KMS-11 (cell line): ENCODE data around the gene THEMIS.

Source experiments
- H2AFZ ChIP-seq: fragments of 200-600 bp; sonication (generic); 2 replicates; pipeline ENCODE4 v1.6.1; 2016; ENCODE audit warnings: antibody characterized with exemption, mixed run types, low read depth
- H3K27ac ChIP-seq: fragments of 200-600 bp; sonication (generic); 2 replicates; pipeline ENCODE4 v1.6.1; 2016; ENCODE audit warnings: mild to moderate bottlenecking, mixed run types
- H3K27me3 ChIP-seq: fragments of 200-600 bp; sonication (generic); 2 replicates; pipeline ENCODE4 v1.6.1; 2017; ENCODE audit warnings: mild to moderate bottlenecking, low read depth, mixed run types, moderate library complexity; ENCODE audit not compliant: insufficient read depth
- H3K36me3 ChIP-seq: fragments of 200-600 bp; sonication (generic); 2 replicates; pipeline ENCODE4 v1.6.1; 2017; ENCODE audit warnings: mild to moderate bottlenecking, mixed run types; ENCODE audit not compliant: insufficient read depth
- H3K4me1 ChIP-seq: fragments of 200-600 bp; sonication (generic); 2 replicates; pipeline ENCODE4 v1.6.1; 2016; ENCODE audit warnings: mild to moderate bottlenecking, low read depth, mixed run types; ENCODE audit not compliant: poor library complexity, severe bottlenecking
- H3K4me2 ChIP-seq: fragments of 200-600 bp; sonication (generic); 2 replicates; pipeline ENCODE4 v1.7.0; 2016; ENCODE audit warnings: mild to moderate bottlenecking, mixed run types
- H3K4me3 ChIP-seq: fragments of 200-600 bp; sonication (generic); IDR thresholded peaks from 2 replicates; pipeline ENCODE4 v1.6.1; 2017; ENCODE audit warnings: low read depth, low read length, mixed read lengths; ENCODE audit not compliant: insufficient read depth
- H3K79me2 ChIP-seq: fragments of 200-600 bp; sonication (generic); 2 replicates; pipeline ENCODE4 v1.6.1; 2016; ENCODE audit warnings: low read depth, mixed run types; ENCODE audit not compliant: insufficient read depth
- H3K9ac ChIP-seq: fragments of 200-600 bp; sonication (generic); 2 replicates; pipeline ENCODE4 v1.6.1; 2016; ENCODE audit warnings: mild to moderate bottlenecking, mixed run types
- H4K20me1 ChIP-seq: fragments of 200-600 bp; sonication (generic); 2 replicates; pipeline ENCODE4 v1.6.1; 2016; ENCODE audit warnings: mild to moderate bottlenecking, mixed run types; ENCODE audit not compliant: insufficient read depth
- CTCF ChIP-seq: fragments of 200-600 bp; sonication (generic); conservative IDR thresholded peaks from 2 replicates; pipeline ENCODE4 v1.6.1; 2017; ENCODE audit warnings: low read depth, mild to moderate bottlenecking, antibody characterized with exemption, low read length, moderate library complexity, mixed read lengths

The THEMIS gene

GRCh38 chr6:127860723-127861122, 40.1 kb downstream of the THEMIS start:
- Histone ChIP-seq H3K9ac (no peak overlapping the region), H3K36me3 (no peaks in the 10 kb centered on the region), H4K20me1 (peaks cover 14% of the 10 kb centered on the region; the same call in 1 of the 2 replicates), H2AFZ (no peak overlapping the region), H3K4me2 (no peak overlapping the region), H3K4me1 (peaks cover 66% of the 10 kb centered on the region), H3K79me2 (peaks cover 100% of the 10 kb centered on the region), H3K27ac (no peak overlapping the region), H3K4me3 (no peak overlapping the region), H3K27me3 (no peaks in the 10 kb centered on the region)
- TF ChIP-seq CTCF: no peak

GRCh38 chr6:127859956-127860355, 40.9 kb downstream of the THEMIS start:
- Histone ChIP-seq H3K27me3 (no peaks in the 10 kb centered on the region), H3K27ac (no peak overlapping the region), H3K36me3 (no peaks in the 10 kb centered on the region), H3K4me3 (no peak overlapping the region), H2AFZ (no peak overlapping the region), H4K20me1 (peaks cover 14% of the 10 kb centered on the region; the same call in 1 of the 2 replicates), H3K79me2 (peaks cover 100% of the 10 kb centered on the region), H3K4me1 (peaks cover 67% of the 10 kb centered on the region), H3K9ac (no peak overlapping the region), H3K4me2 (no peak overlapping the region)
- TF ChIP-seq CTCF: no peak

- Histone ChIP-seq H3K27ac (no peak overlapping the region), H3K79me2 (peaks cover 100% of the 10 kb centered on the region), H3K27me3 (no peaks in the 10 kb centered on the region), H2AFZ (no peak overlapping the region), H3K36me3 (no peaks in the 10 kb centered on the region), H3K4me3 (no peak overlapping the region), H4K20me1 (0 out of 2 replicates have a peak, but pooled peaks cover 12% of the 10 kb centered on the region), H3K4me2 (no peak overlapping the region), H3K4me1 (peaks cover 63% of the 10 kb centered on the region), H3K9ac (no peak overlapping the region)
- TF ChIP-seq CTCF: no peak
Measured at GRCh38 chr6:127858727-127859391, 42.0 kb downstream of the THEMIS start.

GRCh38 chr6:127857051-127857637, 43.7 kb downstream of the THEMIS start:
- Histone ChIP-seq H3K27me3 (no peaks in the 10 kb centered on the region), H2AFZ (no peak overlapping the region), H3K4me3 (no peak overlapping the region), H3K27ac (no peak overlapping the region), H4K20me1 (0 out of 2 replicates have a peak, but pooled peaks cover 12% of the 10 kb centered on the region), H3K79me2 (peaks cover 100% of the 10 kb centered on the region), H3K4me2 (0 out of 2 replicates have a peak overlapping the region, but pooled peaks have one; percentile 25), H3K9ac (no peak overlapping the region), H3K36me3 (no peaks in the 10 kb centered on the region), H3K4me1 (peaks cover 68% of the 10 kb centered on the region)
- TF ChIP-seq CTCF: no peak
